ENCODE data around the gene FAM210A. TPM values are rescaled to one million over a fixed set of nuclear protein-coding genes. Genes with fewer than 3 reads are reported as not detected.
A peak's percentile ranks its signal among the peaks of the same experiment; 100 is the strongest.

FAM210A gene
- total RNA-seq, 2 donors from 2014 or later: 8.7 to 27.7 TPM

- Histone ChIP-seq H3K9me3 (no peaks in the 10 kb centered on the region), H3K36me3 (no peaks in the 10 kb centered on the region), H3K27ac (no peak overlapping the region), H3K4me1 (ENCODE audit: control insufficient read depth in 1 of 2, low read depth in 2 of 2) (peaks cover 0 to 11% of the 10 kb centered on the region in 2 donors), H3K27me3 (replicated peaks; ENCODE audit: insufficient read depth) (no peaks in the 10 kb centered on the region), H3K4me3 (no peak overlapping the region)
- TF ChIP-seq CTCF (IDR thresholded peaks at IDR 0.05): peak; percentile 67
- DNase-seq (ENCODE audit: low spot score) (no peak), ATAC-seq (ENCODE audit: insufficient number of reproducible peaks, low FRiP score, low read depth) (peak; percentile 47)
These were observed 96.3 kb downstream of the FAM210A start for GRCh38 chr18:13629841-13630715.

GRCh38 chr18:13628211-13628610, 98.1 kb downstream of the FAM210A start:
- ATAC-seq (ENCODE audit: insufficient number of reproducible peaks, low FRiP score, low read depth) (no peak), DNase-seq (ENCODE audit: low spot score) (no peak)
- TF ChIP-seq CTCF (IDR thresholded peaks at IDR 0.05): no peak

GRCh38 chr18:13627639-13628038, 98.7 kb downstream of the FAM210A start:
- Histone ChIP-seq H3K4me3 (no peak overlapping the region), H3K27ac (no peak overlapping the region), H3K4me1 (ENCODE audit: control insufficient read depth in 1 of 2, low read depth in 2 of 2) (peaks cover 0 to 5% of the 10 kb centered on the region in 2 donors), H3K9me3 (no peaks in the 10 kb centered on the region), H3K27me3 (replicated peaks; ENCODE audit: insufficient read depth) (no peaks in the 10 kb centered on the region), H3K36me3 (peaks cover 4% of the 10 kb centered on the region)
- DNase-seq (ENCODE audit: low spot score) (no peak), ATAC-seq (ENCODE audit: insufficient number of reproducible peaks, low FRiP score, low read depth) (no peak)
- TF ChIP-seq CTCF (IDR thresholded peaks at IDR 0.05): no peak

More at GRCh38 chr18:13628211-13628610, 98.1 kb downstream of the FAM210A start:
- H3K4me1 ChIP-seq (ENCODE audit: control insufficient read depth in 1 of 2, low read depth in 2 of 2): peaks cover 0 to 5% of the 10 kb centered on the region in 2 donors
- H3K27ac ChIP-seq: no peak overlapping the region
- H3K36me3 ChIP-seq: peaks cover 4% of the 10 kb centered on the region
- no peaks in the 10 kb centered on the region for H3K9me3 ChIP-seq
- H3K27me3 ChIP-seq (replicated peaks; ENCODE audit: insufficient read depth): no peaks in the 10 kb centered on the region
- no peak overlapping the region for H3K4me3 ChIP-seq

- H3K27ac ChIP-seq: no peak overlapping the region
- no peak overlapping the region for H3K4me3 ChIP-seq
- H3K4me1 ChIP-seq (ENCODE audit: control insufficient read depth in 1 of 2, low read depth in 2 of 2): peaks cover 0 to 5% of the 10 kb centered on the region in 2 donors
- H3K27me3 ChIP-seq (replicated peaks; ENCODE audit: insufficient read depth): no peaks in the 10 kb centered on the region
- TF ChIP-seq CTCF (IDR thresholded peaks at IDR 0.05): no peak
- DNase-seq (ENCODE audit: low spot score): no peak
- H3K36me3 ChIP-seq: peaks cover 6% of the 10 kb centered on the region
- ATAC-seq (ENCODE audit: insufficient number of reproducible peaks, low FRiP score, low read depth): no peak
- no peaks in the 10 kb centered on the region for H3K9me3 ChIP-seq
These were observed 99.8 kb downstream of the FAM210A start for GRCh38 chr18:13626544-13626908.

- DNase-seq (ENCODE audit: low spot score) (no peak), ATAC-seq (ENCODE audit: insufficient number of reproducible peaks, low FRiP score, low read depth) (no peak)
- no peaks in the 10 kb centered on the region for H3K27me3 ChIP-seq (replicated peaks; ENCODE audit: insufficient read depth)
- H3K9me3 ChIP-seq: no peaks in the 10 kb centered on the region
- peaks cover 6% of the 10 kb centered on the region for H3K36me3 ChIP-seq
- no peak overlapping the region for H3K27ac ChIP-seq
- H3K4me3 ChIP-seq: no peak overlapping the region
- no peak for TF ChIP-seq CTCF (IDR thresholded peaks at IDR 0.05)
- peaks cover 0 to 5% of the 10 kb centered on the region in 2 donors for H3K4me1 ChIP-seq (ENCODE audit: control insufficient read depth in 1 of 2, low read depth in 2 of 2)
These were observed 100.4 kb downstream of the FAM210A start for GRCh38 chr18:13625843-13626543.

All from thoracic aorta (tissue), 2 donors.